HG03139 (cell line): ENCODE results near the gene GLI2.

Experiments
- ATAC-seq: cut with Tn5 transposase; IDR thresholded peaks from one replicate; pipeline ENCODE4 v1.9.1; 2021; ENCODE audit not compliant: unreplicated experiment

Gene GLI2

GRCh38 chr2:120769076-120769786, 33.6 kb downstream of the GLI2 start:
- no peak for ATAC-seq

DNA sequence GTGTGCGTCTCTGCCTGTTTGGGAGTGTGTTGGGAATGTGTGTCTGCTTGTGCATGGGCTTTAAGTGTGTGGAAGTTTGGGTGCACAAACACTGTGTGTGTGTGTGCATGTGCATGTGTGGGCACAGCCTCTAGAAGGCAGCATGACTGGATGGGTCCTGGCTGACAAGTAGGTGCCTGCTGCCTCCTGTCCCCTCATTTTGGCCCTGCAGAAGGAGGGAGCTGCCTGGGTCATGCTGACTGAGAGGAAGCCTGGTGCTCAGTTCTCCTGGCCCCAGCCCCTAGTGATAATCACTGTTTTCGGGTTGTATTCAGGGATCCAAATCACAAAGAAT, 34.1 kb downstream of the GLI2 start:
- no peak for ATAC-seq

GRCh38 chr2:120770176-120770575, 34.5 kb downstream of the GLI2 start:
- no peak for ATAC-seq

GRCh38 chr2:120770641-120771040, 35.0 kb downstream of the GLI2 start:
- no peak for ATAC-seq

DNA sequence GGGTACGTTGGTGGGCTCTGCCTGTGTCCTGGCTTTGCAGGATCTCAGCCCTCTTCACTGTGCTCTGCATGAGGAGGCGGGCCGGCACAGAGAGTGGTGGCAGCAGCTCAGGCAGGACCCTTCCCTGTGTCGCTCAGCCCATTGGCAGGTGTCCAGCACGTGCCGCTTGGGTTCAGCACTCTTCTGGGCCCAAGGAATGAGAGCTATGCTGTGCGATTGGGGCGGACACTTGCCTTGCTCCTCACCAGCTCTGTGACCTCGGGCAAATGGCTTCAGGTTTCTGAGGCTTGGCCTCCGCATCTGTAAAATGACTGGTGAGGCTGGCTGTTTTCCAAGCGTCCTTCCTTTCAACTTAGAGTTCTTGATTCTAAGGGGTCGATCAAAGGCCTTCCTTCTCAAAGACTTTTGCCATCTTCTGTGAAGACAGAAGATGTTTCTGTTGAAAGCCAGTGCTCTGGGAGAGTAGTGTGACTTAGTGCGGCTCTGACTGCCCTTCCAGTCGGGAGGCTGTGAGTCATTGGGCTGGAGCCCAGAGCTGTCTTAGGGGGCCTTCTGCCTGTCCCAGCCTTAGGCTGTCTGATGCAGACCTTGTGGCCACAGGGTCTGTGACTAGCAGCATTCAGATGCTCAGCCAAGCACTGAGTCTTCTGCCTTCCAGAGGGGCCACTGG, 35.6 kb downstream of the GLI2 start:
- ATAC-seq: no peak

- ATAC-seq: no peak
Measured at GRCh38 chr2:120771781-120772208, 36.1 kb downstream of the GLI2 start.

DNA sequence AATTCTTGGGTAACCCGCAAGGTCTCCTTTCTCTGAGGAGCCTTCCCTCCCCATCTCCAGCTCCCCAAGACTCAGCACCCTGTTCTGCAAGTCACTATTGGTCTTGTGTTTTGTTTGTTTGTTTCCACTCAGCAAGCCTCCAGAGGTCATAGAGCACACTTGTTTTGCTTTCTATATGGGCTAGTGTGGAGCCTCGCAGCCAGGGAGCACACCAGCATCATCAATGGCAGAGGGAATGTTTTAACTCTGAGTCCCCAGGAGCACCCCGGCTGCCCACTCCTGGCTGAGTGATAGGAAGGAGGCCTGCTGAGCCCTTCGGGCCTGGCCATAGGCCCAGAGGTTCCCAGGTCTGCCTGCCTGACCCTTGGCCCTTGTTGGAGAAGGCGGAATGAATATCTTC, 36.6 kb downstream of the GLI2 start:
- no peak for ATAC-seq

DNA sequence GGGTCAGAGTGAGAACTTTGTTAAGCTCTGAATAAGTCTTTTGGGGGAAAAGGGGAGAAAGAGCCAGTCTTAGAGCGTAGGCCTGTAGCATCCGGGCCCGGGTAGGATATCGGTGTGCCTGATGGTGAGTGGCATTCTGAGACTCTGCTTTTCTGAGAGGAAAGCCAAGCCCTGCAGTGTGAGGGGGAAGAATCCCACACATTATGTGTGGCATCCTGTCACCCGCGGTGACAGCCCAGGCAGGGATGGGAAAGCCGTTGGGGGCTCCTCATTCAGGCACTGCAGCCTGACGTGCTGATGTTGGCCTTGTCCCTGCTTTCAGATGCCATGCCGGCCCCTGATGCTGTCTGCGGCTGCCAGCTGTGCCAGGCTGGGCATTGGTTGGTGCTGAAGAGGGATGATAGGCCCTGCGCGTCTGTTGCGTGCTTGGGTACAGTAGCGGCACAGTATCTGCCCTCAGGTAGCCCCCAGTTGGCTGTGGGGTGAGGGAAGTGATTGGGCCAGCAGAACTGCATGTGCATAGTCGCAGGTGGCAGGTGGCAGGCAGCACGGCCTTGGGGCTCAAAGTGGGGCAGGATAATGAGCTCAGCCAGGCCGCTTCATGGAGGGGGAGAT, 37.6 kb downstream of the GLI2 start:
- no peak for ATAC-seq

- ATAC-seq: no peak
Measured at GRCh38 chr2:120774557-120775160, 39.0 kb downstream of the GLI2 start.

DNA sequence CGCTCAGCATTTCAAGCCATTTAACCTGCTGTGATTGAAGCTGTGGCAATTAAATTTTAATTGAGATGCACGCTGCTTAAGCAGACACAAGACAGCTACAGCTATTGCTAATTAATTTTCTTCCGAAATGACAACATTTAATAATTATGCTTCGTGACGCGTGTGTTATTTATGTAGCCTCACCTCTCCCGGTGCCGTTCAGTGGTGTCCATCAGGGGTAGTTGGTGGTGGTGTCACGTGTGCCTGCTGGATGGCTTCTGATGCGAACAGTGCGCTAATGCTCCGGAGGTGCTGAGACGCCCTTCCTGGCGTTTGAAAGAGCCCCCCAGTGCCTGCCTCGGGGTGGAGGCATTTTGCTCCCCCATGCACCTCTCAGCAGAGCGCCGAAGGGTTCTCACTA, 39.5 kb downstream of the GLI2 start:
- ATAC-seq: no peak

GRCh38 chr2:120775801-120776589, 40.3 kb downstream of the GLI2 start:
- ATAC-seq: no peak

DNA sequence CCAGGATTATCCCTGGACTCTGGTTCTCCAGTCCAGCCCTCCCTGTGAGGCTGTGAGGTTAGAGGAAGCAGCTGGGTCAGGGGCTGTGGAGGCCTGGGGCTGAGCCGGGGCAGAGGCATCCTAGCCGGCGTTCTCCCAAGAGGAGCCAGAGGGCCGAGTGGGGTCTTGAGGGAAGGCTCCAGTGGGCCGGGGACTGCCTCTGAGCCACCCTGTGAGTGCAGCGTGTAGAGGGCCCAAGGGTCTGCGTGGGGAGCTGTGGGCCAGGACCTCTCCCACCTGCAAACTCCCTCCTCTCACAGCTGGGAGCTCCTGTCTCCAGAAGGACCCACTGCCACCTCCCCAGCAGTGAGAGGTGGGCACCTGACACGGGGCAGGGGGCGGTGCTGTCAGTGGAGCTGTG, 41.0 kb downstream of the GLI2 start:
- ATAC-seq: no peak

DNA sequence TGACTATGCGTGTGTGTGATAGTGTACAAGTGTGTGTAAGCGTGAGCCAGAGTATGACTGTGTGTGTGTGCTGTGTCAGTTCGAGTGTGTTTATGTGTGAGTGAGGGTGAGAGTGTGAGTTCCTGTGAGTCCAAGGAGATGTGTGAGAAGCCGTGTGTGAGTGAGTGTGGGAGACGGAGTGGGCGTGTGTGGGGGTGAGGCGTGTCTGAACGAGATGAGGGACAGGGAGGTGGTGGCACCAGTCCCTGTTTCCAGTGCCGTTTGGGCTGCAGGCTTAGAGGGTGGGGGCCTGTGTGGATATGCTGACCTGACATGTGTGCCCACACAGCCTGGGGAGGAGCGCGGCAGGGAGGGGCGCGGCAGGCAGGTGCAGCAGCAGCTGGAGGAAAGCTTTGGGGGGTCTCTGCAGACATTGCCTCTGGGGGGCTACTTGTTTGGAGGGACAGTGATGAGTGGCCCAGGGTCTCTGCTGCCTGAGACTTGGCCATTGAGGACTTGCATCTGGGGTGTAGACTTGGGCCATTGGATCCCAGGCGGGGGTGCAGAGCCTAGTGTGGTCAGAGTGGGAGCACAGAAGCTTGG, 41.6 kb downstream of the GLI2 start:
- ATAC-seq: no peak

DNA sequence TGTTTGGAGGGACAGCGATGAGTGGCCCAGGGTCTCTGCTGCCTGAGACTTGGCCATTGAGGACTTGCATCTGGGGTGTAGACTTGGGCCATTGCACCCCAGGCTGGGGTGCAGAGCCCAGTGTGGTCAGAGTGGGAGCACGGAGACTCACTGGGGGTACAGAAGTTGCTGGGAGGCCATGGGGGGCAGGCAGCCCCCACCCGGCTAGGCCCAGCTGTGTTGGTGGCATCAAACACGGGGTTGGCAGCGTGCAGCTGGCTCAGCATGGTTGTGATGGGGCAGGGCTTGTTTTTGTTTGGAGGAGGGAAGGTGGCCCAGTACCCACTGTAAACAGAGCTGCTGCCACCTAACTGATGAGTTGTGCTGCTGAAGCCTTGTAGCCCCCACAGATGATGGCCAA, 42.1 kb downstream of the GLI2 start:
- no peak for ATAC-seq

DNA sequence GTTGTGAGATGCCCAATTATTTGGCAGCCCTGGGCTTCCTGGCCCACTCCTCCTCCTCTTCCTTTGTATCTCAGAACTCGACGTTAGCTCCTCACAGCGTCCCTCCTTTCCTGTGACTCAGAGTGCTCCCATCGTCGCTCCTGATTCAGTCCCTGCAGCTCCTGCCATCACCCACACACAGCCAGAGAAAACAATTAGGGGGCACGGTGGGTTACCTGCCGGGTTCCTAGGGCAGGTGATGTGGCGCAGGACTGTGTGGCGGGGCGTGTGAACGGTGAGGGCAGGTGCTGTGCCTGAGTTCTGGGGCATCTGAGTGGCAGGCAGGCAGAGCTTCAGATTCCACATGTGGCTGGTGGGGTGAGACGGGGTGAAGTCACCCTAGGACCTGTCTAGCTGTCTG, 42.6 kb downstream of the GLI2 start:
- no peak for ATAC-seq

DNA sequence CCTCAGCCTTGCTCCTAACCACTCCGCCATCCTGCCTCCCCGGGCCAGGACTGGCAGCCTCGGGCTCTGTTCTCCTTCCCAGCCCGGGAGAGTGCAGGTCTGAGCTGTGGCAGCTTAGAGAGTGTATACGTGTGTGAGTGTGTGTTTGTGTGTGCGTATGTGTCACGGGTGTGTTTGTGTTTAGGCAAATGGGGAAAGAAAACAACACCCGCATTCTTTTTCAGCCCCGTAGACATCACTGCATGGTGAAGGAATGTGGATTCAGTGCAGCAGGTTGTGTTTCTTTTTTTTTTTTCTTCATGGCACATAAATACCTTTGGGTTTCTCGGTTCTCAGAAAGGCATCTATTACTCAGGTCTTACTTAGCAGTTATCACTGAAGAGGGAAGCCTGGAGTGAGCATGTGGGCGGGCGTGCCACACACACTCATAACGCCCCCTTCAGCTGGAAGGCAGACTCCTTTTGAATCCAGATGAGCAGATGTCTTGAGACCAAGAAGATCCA, 44.2 kb downstream of the GLI2 start:
- no peak for ATAC-seq

GRCh38 chr2:120780402-120780801, 44.7 kb downstream of the GLI2 start:
- ATAC-seq: no peak

DNA sequence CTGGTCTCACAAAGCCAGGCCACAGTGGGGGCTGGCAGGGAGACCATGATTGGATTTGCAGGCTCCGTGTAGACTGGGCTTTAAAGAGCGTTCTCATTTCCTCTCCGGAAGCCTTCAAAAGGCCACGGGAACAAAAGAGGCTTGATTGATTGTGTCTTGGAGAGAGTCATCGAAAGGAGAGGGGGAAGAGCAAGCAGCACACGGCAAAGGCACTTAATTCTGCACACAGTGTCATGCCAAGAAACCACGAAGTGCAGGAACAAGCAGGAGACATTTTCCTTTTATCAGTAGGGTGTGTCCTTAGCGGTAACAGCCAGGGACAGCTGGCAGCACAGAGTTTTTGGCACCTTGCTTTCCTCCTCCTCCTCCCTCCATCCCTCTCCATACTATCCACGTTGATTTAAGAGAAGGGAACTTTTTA, 47.7 kb downstream of the GLI2 start:
- ATAC-seq: no peak

- ATAC-seq: no peak
Measured at GRCh38 chr2:120783969-120784372, 48.3 kb downstream of the GLI2 start.
